Measurements from ENCODE around the gene CCDC107. TPM values are rescaled to one million over a fixed set of nuclear protein-coding genes. Genes with fewer than 3 reads are reported as not detected.
A peak's percentile ranks its signal among the peaks of the same experiment; 100 is the strongest.
"Not testable (repeated sequence)": the region's sequence is repeated elsewhere in the genome, so short reads cannot be mapped to it uniquely, and the experiment has no call there.

The CCDC107 gene
- total and polyA plus RNA-seq, 12 donors = 37.9 to 210 (median 46.9) TPM

DNA sequence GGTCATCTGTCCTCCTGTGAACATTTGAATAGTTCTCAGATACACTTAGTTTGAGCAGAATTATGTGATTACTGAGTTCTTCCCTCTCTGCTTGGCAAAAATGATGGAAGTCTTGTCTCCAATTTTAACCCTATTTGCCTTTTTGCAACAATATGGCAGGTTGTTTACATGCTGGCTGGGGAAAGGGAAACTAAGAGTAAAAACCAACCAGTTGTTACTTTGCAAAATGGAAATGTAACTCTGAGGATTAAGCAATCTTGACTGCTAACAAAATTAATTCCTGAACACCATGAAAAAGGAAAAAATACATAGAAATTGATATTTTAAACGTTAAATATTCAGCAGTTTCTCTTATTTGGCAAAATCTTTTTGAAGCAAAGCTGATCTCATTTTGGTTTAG lies 18.5 kb upstream of the CCDC107 start:
- no peak for ATAC-seq
- WGBS, 2 donors = 80 to 93% methylated on average over 1 of the region's 1 CpG
- Histone ChIP-seq H3K27ac (peak overlapping the region in 1 of 10 donors; percentile 72), H3K4me3 (no peak overlapping the region), H3K4me1 (peaks cover 0 to 74% (median 0%) of the 10 kb centered on the region in 9 donors), H3K36me3 (no peaks in the 10 kb centered on the region), H3K27me3 (no peaks in the 10 kb centered on the region), H3K9me3 (no peaks in the 10 kb centered on the region)
- no peak for TF ChIP-seq CTCF (IDR thresholded peaks at IDR 0.05)
- intact Hi-C loops (cut with DNase I) = loop anchor here in 2 of 10 donors (10.0 kb wide), 2 partner anchors 115 to 245 kb away; partner anchors contain the start of gene MSMP (in 1 of the 2)
- no peak for DNase-seq

DNA sequence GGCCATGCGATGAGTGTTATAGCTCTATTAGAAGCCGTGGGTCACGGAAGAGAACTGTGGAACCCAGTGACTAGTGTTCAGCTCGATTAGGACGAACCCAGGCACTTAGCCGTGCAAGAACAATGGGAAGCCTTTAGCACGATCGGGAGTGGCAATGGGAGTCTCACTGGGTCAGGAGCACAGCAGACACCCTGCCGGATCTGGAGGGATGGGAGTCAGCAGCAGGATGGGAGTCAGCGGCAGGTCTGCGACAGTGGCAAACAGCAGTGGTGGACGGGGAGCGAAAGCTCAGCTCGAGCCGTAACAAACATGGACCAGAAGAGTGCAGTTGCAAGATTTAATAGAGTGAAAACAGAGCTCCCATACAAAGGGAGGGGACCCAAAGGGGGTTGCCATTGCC lies 17.7 kb upstream of the CCDC107 start:
- intact Hi-C loops (cut with DNase I) = loop anchor here in 2 of 10 donors (10.0 kb wide), 2 partner anchors 114 to 244 kb away; partner anchors contain the start of gene MSMP (in 1 of the 2)
- not testable (repeated sequence) for DNase-seq, H3K9me3 ChIP-seq, ATAC-seq, H3K4me3 ChIP-seq, H3K27ac ChIP-seq, H3K27me3 ChIP-seq, H3K36me3 ChIP-seq
- H3K4me1 ChIP-seq = peaks cover 0 to 74% (median 0%) of the 10 kb centered on the region in 9 donors
- WGBS, 2 donors = 97 to 98% methylated on average over 14 to 15 of the region's 15 CpGs

DNA sequence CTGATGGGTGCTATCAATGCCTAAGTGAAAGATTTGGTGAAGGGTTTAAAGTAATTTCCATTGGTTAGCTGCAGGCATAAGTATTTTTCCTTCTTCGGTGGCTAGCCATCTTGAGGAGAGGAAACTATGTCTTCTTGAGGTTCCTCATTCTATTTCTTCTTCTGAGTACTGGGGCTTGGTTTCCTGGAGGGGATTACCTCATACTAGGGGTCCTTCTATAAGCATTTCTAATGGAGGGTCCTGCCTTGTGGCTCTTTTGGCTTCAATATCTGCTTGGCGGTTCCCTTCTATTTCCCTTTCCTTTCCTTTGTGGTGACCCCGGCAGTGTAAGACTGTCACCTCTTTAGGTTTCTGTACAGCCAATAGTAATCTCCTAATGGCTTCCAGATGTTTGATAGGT lies 16.6 kb upstream of the CCDC107 start:
- ATAC-seq, H3K4me3 ChIP-seq, H3K9me3 ChIP-seq, DNase-seq, H3K27me3 ChIP-seq, H3K36me3 ChIP-seq: not testable (repeated sequence)
- H3K27ac ChIP-seq = peak overlapping the region in 1 of 10 donors; percentile 62
- 84 to 88% methylated on average over 3 of the region's 3 CpGs for WGBS, 2 donors
- intact Hi-C loops (cut with DNase I) = loop anchor here in 2 of 10 donors (10.0 kb wide), 2 partner anchors 113 to 243 kb away; partner anchors contain the start of gene MSMP (in 1 of the 2)
- peaks cover 0 to 74% (median 3%) of the 10 kb centered on the region in 9 donors for H3K4me1 ChIP-seq

- Histone ChIP-seq H3K27ac (no peak overlapping the region), H3K36me3 (no peaks in the 10 kb centered on the region), H3K27me3 (no peaks in the 10 kb centered on the region), H3K9me3 (no peaks in the 10 kb centered on the region), H3K4me3 (no peak overlapping the region), H3K4me1 (peaks cover 0 to 74% (median 7%) of the 10 kb centered on the region in 9 donors)
- WGBS, 2 donors = 95 to 96% methylated on average over 12 of the region's 12 CpGs
- DNase-seq (no peak), ATAC-seq (no peak)
- no peak for TF ChIP-seq CTCF (IDR thresholded peaks at IDR 0.05)
- intact Hi-C loops (cut with DNase I) = loop anchor here in 2 of 10 donors (10.0 kb wide), 2 partner anchors 112 to 242 kb away; partner anchors contain the start of gene MSMP (in 1 of the 2)
Observed at GRCh38 chr9:35643046-35643445, 15.0 kb upstream of the CCDC107 start.

GRCh38 chr9:35645736-35646135 lies 12.4 kb upstream of the CCDC107 start:
- H3K4me3 ChIP-seq = peak overlapping the region in 9 of 10 donors; percentile 43 to 75 (median 67)
- H3K27ac ChIP-seq = peak overlapping the region in 7 of 10 donors; percentile 80 to 95 (median 86)
- not testable (repeated sequence) for H3K9me3 ChIP-seq, DNase-seq, H3K27me3 ChIP-seq, H3K36me3 ChIP-seq, ATAC-seq
- H3K4me1 ChIP-seq = peaks cover 0 to 80% (median 12%) of the 10 kb centered on the region in 9 donors
- intact Hi-C loops (cut with DNase I) = loop anchor here in 6 of 10 donors (2.0 to 10.0 kb wide), 6 partner anchors 38 to 239 kb away; partner anchors contain the start of genes TESK1 (in 4 of the 6) and MSMP (in 1 of the 6)
- 57% methylated on average over 10 of the region's 10 CpGs for WGBS, 2 donors

DNA sequence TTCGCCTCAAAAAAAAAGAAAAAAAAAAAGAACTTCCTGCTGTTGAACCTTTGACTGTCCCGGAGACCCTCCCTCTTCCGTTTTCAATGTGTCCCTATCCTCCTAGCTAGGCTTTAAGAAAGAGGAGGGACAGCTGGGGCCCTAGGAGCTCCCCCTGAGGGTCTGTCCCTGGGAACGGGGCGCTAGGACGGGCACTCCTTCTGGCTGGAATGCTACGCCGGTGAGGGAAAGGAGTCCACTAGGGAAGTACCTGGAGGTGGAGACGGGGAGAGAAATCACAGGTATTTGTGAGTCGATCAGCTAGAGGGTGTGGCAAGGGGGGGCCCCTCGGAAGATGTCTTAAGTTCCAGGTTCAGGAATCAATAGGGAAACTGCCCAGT lies 11.9 kb upstream of the CCDC107 start:
- ATAC-seq (peak; percentile 5 to 50 (median 32)), DNase-seq (no peak)
- 2 to 3% methylated on average over 11 of the region's 11 CpGs for WGBS, 2 donors
- Histone ChIP-seq H3K36me3 (no peaks in the 10 kb centered on the region), H3K27me3 (no peaks in the 10 kb centered on the region), H3K9me3 (no peaks in the 10 kb centered on the region), H3K4me1 (peaks cover 0 to 78% (median 12%) of the 10 kb centered on the region in 9 donors), H3K27ac (peak overlapping the region; percentile 71 to 95 (median 82)), H3K4me3 (peak overlapping the region; percentile 43 to 75 (median 66))
- intact Hi-C loops (cut with DNase I) = loop anchor here in 6 of 10 donors (2.0 to 10.0 kb wide), 6 partner anchors 39 to 239 kb away; partner anchors contain the start of genes TESK1 (in 4 of the 6) and MSMP (in 1 of the 6)
- no peak for TF ChIP-seq CTCF (IDR thresholded peaks at IDR 0.05)
